ENCODE data around the gene RAMP2. TPM values are rescaled to one million over a fixed set of nuclear protein-coding genes. Genes with fewer than 3 reads are reported as not detected.
A peak's percentile ranks its signal among the peaks of the same experiment; 100 is the strongest.

RAMP2 gene
- total and polyA plus RNA-seq, 2 of the 13 experiments (the other 11 are each of a cell fraction or from before 2014, with no cell fraction given) = 1.4 to 5.2 TPM

- TF ChIP-seq, protein P1, sequence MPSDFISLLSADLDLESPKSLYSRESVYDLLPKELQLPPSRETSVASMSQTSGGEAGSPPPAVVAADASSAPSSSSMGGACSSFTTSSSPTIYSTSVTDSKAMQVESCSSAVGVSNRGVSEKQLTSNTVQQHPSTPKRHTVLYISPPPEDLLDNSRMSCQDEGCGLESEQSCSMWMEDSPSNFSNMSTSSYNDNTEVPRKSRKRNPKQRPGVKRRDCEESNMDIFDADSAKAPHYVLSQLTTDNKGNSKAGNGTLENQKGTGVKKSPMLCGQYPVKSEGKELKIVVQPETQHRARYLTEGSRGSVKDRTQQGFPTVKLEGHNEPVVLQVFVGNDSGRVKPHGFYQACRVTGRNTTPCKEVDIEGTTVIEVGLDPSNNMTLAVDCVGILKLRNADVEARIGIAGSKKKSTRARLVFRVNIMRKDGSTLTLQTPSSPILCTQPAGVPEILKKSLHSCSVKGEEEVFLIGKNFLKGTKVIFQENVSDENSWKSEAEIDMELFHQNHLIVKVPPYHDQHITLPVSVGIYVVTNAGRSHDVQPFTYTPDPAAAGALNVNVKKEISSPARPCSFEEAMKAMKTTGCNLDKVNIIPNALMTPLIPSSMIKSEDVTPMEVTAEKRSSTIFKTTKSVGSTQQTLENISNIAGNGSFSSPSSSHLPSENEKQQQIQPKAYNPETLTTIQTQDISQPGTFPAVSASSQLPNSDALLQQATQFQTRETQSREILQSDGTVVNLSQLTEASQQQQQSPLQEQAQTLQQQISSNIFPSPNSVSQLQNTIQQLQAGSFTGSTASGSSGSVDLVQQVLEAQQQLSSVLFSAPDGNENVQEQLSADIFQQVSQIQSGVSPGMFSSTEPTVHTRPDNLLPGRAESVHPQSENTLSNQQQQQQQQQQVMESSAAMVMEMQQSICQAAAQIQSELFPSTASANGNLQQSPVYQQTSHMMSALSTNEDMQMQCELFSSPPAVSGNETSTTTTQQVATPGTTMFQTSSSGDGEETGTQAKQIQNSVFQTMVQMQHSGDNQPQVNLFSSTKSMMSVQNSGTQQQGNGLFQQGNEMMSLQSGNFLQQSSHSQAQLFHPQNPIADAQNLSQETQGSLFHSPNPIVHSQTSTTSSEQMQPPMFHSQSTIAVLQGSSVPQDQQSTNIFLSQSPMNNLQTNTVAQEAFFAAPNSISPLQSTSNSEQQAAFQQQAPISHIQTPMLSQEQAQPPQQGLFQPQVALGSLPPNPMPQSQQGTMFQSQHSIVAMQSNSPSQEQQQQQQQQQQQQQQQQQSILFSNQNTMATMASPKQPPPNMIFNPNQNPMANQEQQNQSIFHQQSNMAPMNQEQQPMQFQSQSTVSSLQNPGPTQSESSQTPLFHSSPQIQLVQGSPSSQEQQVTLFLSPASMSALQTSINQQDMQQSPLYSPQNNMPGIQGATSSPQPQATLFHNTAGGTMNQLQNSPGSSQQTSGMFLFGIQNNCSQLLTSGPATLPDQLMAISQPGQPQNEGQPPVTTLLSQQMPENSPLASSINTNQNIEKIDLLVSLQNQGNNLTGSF (CRISPR knock-in tag; IDR thresholded peaks at IDR 0.05) = no peak; the same call in 1 of the 2 replicates
- TF ChIP-seq ZNF768 (CRISPR knock-in tag; IDR thresholded peaks at IDR 0.05) (peak; percentile 64; the same call in 1 of the 2 replicates), SOX5 (CRISPR knock-in tag; IDR thresholded peaks at IDR 0.05; ENCODE audit: borderline replicate concordance) (peak; percentile 7; the same call in 1 of the 2 replicates), MTF1 (CRISPR knock-in tag; IDR thresholded peaks at IDR 0.05) (0 out of 2 replicates have a peak, but pooled peaks have one; percentile 59), ZNF235 (CRISPR knock-in tag; IDR thresholded peaks at IDR 0.05; ENCODE audit: borderline replicate concordance) (peak; percentile 40; the same call in 1 of the 2 replicates), ZZZ3 (CRISPR knock-in tag; IDR thresholded peaks at IDR 0.05; ENCODE audit: borderline replicate concordance) (0 out of 2 replicates have a peak, but pooled peaks have one; percentile 49), ZNF124 (CRISPR knock-in tag; IDR thresholded peaks at IDR 0.05) (no peak), HMGXB4 (CRISPR knock-in tag; IDR thresholded peaks at IDR 0.05; ENCODE audit: borderline replicate concordance in 1 of 2, low read depth in 1 of 2) (peak in 1 of 2 experiments; percentile 18; a peak in 1 of 4 replicates)
- TF ChIP-seq, protein P2, sequence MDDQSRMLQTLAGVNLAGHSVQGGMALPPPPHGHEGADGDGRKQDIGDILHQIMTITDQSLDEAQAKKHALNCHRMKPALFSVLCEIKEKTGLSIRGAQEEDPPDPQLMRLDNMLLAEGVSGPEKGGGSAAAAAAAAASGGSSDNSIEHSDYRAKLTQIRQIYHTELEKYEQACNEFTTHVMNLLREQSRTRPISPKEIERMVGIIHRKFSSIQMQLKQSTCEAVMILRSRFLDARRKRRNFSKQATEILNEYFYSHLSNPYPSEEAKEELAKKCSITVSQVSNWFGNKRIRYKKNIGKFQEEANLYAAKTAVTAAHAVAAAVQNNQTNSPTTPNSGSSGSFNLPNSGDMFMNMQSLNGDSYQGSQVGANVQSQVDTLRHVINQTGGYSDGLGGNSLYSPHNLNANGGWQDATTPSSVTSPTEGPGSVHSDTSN (CRISPR knock-in tag; IDR thresholded peaks at IDR 0.05; ENCODE audit: borderline replicate concordance) = no peak
- TF ChIP-seq, protein P3, sequence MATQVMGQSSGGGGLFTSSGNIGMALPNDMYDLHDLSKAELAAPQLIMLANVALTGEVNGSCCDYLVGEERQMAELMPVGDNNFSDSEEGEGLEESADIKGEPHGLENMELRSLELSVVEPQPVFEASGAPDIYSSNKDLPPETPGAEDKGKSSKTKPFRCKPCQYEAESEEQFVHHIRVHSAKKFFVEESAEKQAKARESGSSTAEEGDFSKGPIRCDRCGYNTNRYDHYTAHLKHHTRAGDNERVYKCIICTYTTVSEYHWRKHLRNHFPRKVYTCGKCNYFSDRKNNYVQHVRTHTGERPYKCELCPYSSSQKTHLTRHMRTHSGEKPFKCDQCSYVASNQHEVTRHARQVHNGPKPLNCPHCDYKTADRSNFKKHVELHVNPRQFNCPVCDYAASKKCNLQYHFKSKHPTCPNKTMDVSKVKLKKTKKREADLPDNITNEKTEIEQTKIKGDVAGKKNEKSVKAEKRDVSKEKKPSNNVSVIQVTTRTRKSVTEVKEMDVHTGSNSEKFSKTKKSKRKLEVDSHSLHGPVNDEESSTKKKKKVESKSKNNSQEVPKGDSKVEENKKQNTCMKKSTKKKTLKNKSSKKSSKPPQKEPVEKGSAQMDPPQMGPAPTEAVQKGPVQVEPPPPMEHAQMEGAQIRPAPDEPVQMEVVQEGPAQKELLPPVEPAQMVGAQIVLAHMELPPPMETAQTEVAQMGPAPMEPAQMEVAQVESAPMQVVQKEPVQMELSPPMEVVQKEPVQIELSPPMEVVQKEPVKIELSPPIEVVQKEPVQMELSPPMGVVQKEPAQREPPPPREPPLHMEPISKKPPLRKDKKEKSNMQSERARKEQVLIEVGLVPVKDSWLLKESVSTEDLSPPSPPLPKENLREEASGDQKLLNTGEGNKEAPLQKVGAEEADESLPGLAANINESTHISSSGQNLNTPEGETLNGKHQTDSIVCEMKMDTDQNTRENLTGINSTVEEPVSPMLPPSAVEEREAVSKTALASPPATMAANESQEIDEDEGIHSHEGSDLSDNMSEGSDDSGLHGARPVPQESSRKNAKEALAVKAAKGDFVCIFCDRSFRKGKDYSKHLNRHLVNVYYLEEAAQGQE (IDR thresholded peaks at IDR 0.05; ENCODE audit: borderline replicate concordance in 1 of 2, low read depth in 1 of 2, low read length in 2 of 2) = no peak
These were observed 20.0 kb downstream of the RAMP2 start (continued) for GRCh38 chr17:42780851-42781638.
